Astrocyte (in vitro differentiated cells and primary cell): ENCODE measurements around the gene SLC66A2. TPM values are rescaled to one million over a fixed set of nuclear protein-coding genes. Genes with fewer than 3 reads are reported as not detected.

ENCODE experiments used
- DNase-seq: peaks from one replicate; pipeline ENCODE4 v3.0.0-alpha.2; 2010; ENCODE audit warnings: low read depth
- FAIRE-seq: peaks from 2 replicates; lab custom pipeline; 2011; peaks lifted over from hg19 to GRCh38; lab: Jason Lieb, UNC
- H2AFZ ChIP-seq: 2 replicates; pipeline ENCODE4 v1.6.0; 2012; ENCODE audit warnings: low read depth, low read length, inconsistent platforms
- H3K27ac ChIP-seq: 2 replicates; pipeline ENCODE4 v1.5.1; 2011; ENCODE audit warnings: low read depth, low read length, inconsistent platforms
- H3K27me3 ChIP-seq: 2 replicates; pipeline ENCODE4 v1.6.0; 2011; ENCODE audit warnings: low read length, inconsistent platforms; ENCODE audit not compliant: insufficient read depth
- H3K36me3 ChIP-seq: 2 replicates; pipeline ENCODE4 v1.5.1; 2011; ENCODE audit warnings: low read length, inconsistent platforms; ENCODE audit not compliant: insufficient read depth
- H3K4me1 ChIP-seq: 2 replicates; pipeline ENCODE4 v1.5.1; 2011; ENCODE audit warnings: low read length, inconsistent platforms; ENCODE audit not compliant: insufficient read depth
- H3K4me2 ChIP-seq: 2 replicates; pipeline ENCODE4 v1.6.0; 2012; ENCODE audit warnings: low read length, inconsistent platforms
- H3K4me3 ChIP-seq: 2 replicates; pipeline ENCODE4 v1.5.1; 2011; ENCODE audit warnings: low read depth, mild to moderate bottlenecking, low read length, inconsistent platforms; ENCODE audit not compliant: insufficient read depth
- H3K79me2 ChIP-seq: 2 replicates; pipeline ENCODE4 v1.6.0; 2012; ENCODE audit warnings: mild to moderate bottlenecking, low read length, inconsistent platforms; ENCODE audit not compliant: insufficient read depth
- H3K9ac ChIP-seq: 2 replicates; pipeline ENCODE4 v1.6.0; 2012; ENCODE audit warnings: mild to moderate bottlenecking, low read length, inconsistent platforms
- H3K9me3 ChIP-seq: 2 replicates; pipeline ENCODE4 v1.5.1; 2012; ENCODE audit warnings: low read depth, mild to moderate bottlenecking, low read length, inconsistent platforms; ENCODE audit not compliant: insufficient read depth
- H4K20me1 ChIP-seq: 2 replicates; pipeline ENCODE4 v1.6.0; 2012; ENCODE audit warnings: low read length, inconsistent platforms; ENCODE audit not compliant: insufficient read depth
- H3K27ac Mint-ChIP-seq: one replicate; pipeline ENCODE4 v1.8.0; 2021; ENCODE audit warnings: mild to moderate bottlenecking, mixed read lengths; ENCODE audit not compliant: unreplicated experiment
- H3K27me3 Mint-ChIP-seq: one replicate; pipeline ENCODE4 v1.8.0; 2021; ENCODE audit warnings: low read depth, mixed read lengths; ENCODE audit not compliant: unreplicated experiment
- H3K36me3 Mint-ChIP-seq: one replicate; pipeline ENCODE4 v1.8.0; 2021; ENCODE audit warnings: low read depth, mixed read lengths; ENCODE audit not compliant: unreplicated experiment
- H3K4me1 Mint-ChIP-seq: one replicate; pipeline ENCODE4 v1.8.0; 2021; ENCODE audit warnings: low read depth, mixed read lengths; ENCODE audit not compliant: unreplicated experiment
- H3K4me3 Mint-ChIP-seq: one replicate; pipeline ENCODE4 v1.8.0; 2021; ENCODE audit warnings: mild to moderate bottlenecking, moderate library complexity, mixed read lengths; ENCODE audit not compliant: unreplicated experiment
- H3K9me3 Mint-ChIP-seq: one replicate; pipeline ENCODE4 v1.8.0; 2021; ENCODE audit warnings: mild to moderate bottlenecking, mixed read lengths; ENCODE audit not compliant: unreplicated experiment
- EZH2 ChIP-seq: IDR thresholded peaks from 2 replicates; pipeline ENCODE4 v1.6.1; 2012; ENCODE audit warnings: mild to moderate bottlenecking, low read length, inconsistent platforms; ENCODE audit not compliant: insufficient read depth
- total RNA-seq: library from RNA; stranded (reverse); gene quantifications from 2 replicates; pipeline ENCODE4 v1.2.1, GENCODE V29; 2021
- TF ChIP-seq, protein P1 (sequence below): IDR thresholded peaks from 2 replicates; pipeline ENCODE4 v1.5.1; 2011; ENCODE audit warnings: low read depth, mild to moderate bottlenecking, inconsistent platforms, low read length, moderate library complexity; ENCODE audit not compliant: insufficient read depth

The SLC66A2 gene
- total RNA-seq, 1 donor from 2014 or later = 25.3 TPM

DNA sequence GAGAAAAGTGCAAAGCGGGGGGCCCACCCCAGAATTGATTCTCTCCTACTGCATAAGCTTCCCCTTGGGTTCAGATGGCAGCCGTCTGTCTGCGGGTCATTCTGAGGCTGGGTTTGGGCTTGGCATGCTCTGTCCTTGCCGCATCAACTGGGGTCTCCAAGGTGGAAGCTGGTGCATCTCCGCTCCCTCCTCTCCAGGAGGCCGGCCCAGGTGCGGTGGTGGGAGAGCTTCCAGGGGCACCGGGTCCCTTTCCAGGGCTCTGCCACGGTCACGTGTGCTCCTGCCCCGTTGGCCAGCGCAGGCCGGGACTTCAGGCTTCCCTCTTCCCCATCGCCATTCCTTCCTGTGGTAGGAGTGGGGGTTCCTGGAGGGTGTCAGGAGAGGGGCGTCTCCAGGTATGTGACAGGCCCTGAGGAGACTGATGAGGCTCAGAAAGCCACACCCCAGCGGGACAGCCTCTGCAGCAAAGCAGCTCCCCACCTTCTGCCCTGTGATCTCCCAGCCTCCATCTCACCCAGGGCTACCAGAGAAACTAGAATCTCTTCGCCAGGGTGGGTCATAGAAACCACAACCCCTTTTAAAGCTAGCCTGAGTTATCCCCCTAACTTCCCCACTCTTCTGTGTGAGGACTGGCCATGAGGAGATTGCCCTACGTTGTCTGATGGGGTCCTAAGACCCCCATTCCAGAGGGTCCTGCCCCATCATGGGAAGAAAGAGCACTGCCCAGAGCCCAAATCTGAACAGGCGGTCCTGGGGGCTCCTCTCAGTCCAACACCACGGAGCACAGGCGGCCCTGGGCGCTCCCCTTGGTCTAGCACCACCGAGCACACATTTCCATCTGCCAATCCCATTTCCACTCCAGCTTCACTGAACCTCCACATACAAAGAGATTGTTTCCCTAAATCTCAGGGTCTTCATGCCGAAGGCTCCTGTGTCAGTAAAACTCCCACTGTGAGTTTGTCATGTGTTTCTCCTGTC is 76.6 kb downstream of the SLC66A2 start:
- Mint-ChIP-seq H3K9me3 (peaks cover 4% of the 10 kb centered on the region), H3K27ac (no peak overlapping the region)

DNA sequence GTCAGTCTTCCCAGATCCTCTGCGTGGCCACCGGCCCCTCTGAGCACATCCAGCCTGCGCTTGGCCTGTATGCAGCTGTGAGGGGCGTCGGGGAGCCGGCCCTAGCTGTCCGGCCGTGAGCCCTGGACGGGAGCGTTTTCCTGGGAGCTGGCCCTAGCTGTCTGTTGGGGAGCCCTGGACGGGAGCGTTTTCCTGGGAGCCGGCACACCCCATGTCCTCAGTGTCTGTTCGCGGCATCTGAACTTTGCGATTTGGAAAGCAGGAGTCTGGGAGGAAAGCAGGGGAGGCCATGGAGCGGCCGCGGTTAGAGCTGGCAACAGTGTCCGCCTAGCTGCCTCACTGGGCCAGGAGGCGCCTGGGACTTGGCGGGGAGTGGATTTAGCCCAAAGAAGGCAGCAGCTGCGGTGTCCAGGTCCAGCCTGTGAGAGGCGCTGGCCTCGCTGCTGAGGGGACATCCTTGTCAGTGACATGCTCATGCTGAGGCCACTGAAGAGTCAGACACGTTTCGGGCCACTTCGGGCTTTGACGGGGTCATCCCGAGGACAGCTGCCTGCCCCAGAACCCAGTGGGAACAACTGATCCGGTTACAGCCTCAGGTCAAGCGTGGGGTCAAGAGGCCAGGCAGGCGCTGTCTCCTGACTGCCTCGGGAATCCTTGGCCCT is 77.9 kb downstream of the SLC66A2 start:
- no peak overlapping the region for H3K4me2 ChIP-seq
- Mint-ChIP-seq H3K27ac (no peak overlapping the region), H3K4me1 (no peaks in the 10 kb centered on the region), H3K27me3 (peaks cover 25% of the 10 kb centered on the region), H3K4me3 (no peak overlapping the region), H3K9me3 (no peaks in the 10 kb centered on the region), H3K36me3 (peaks cover 2% of the 10 kb centered on the region)
- H2AFZ ChIP-seq = no peak overlapping the region
- H3K9ac ChIP-seq = no peak overlapping the region
- FAIRE-seq = no peak
- DNase-seq = no peak
- no peaks in the 10 kb centered on the region for H3K79me2 ChIP-seq
- no peak overlapping the region for H3K4me3 ChIP-seq
- H4K20me1 ChIP-seq = no peaks in the 10 kb centered on the region
- H3K27me3 ChIP-seq = peaks cover 5% of the 10 kb centered on the region
- no peak overlapping the region for H3K27ac ChIP-seq
- TF ChIP-seq EZH2 = no peak
- TF ChIP-seq, protein P1, sequence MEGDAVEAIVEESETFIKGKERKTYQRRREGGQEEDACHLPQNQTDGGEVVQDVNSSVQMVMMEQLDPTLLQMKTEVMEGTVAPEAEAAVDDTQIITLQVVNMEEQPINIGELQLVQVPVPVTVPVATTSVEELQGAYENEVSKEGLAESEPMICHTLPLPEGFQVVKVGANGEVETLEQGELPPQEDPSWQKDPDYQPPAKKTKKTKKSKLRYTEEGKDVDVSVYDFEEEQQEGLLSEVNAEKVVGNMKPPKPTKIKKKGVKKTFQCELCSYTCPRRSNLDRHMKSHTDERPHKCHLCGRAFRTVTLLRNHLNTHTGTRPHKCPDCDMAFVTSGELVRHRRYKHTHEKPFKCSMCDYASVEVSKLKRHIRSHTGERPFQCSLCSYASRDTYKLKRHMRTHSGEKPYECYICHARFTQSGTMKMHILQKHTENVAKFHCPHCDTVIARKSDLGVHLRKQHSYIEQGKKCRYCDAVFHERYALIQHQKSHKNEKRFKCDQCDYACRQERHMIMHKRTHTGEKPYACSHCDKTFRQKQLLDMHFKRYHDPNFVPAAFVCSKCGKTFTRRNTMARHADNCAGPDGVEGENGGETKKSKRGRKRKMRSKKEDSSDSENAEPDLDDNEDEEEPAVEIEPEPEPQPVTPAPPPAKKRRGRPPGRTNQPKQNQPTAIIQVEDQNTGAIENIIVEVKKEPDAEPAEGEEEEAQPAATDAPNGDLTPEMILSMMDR = no peak
- H3K36me3 ChIP-seq = no peaks in the 10 kb centered on the region
- H3K9me3 ChIP-seq = no peaks in the 10 kb centered on the region
- no peaks in the 10 kb centered on the region for H3K4me1 ChIP-seq

More for the DNA sequence above, 76.6 kb downstream of the SLC66A2 start:
- Histone ChIP-seq H2AFZ (no peak overlapping the region), H3K79me2 (no peaks in the 10 kb centered on the region), H3K27me3 (peaks cover 5% of the 10 kb centered on the region), H3K4me1 (no peaks in the 10 kb centered on the region), H3K9me3 (peaks cover 2% of the 10 kb centered on the region), H3K27ac (no peak overlapping the region), H3K4me3 (no peak overlapping the region), H3K4me2 (no peak overlapping the region), H4K20me1 (no peaks in the 10 kb centered on the region), H3K36me3 (no peaks in the 10 kb centered on the region), H3K9ac (no peak overlapping the region)
- peaks cover 29% of the 10 kb centered on the region for H3K27me3 Mint-ChIP-seq
- DNase-seq (no peak), FAIRE-seq (no peak)
- H3K4me3 Mint-ChIP-seq = no peak overlapping the region
- no peaks in the 10 kb centered on the region for H3K4me1 Mint-ChIP-seq
- TF ChIP-seq, protein P1 = no peak
- no peak for TF ChIP-seq EZH2
- H3K36me3 Mint-ChIP-seq = peaks cover 2% of the 10 kb centered on the region
